HFF-Myc (cell line): ENCODE results near the gene SCD5.
A peak's percentile ranks its signal among the peaks of the same experiment; 100 is the strongest.

Experiments
- DNase-seq: peaks from one replicate; pipeline ENCODE4 v3.0.0-alpha.2; 2011; ENCODE audit warnings: low read depth; ENCODE audit errors: extremely low read depth
- H3K4me3 ChIP-seq: replicated peaks from 2 replicates; pipeline ENCODE4 v1.5.1; 2011; ENCODE audit warnings: low read depth, mild to moderate bottlenecking, control low read depth, low read length
- CTCF ChIP-seq: IDR thresholded peaks from 2 replicates; pipeline ENCODE4 v1.5.1; 2012; ENCODE audit warnings: mild to moderate bottlenecking, low read depth, low read length, control low read depth; ENCODE audit errors: missing control alignments

Gene SCD5

GRCh38 chr4:82626251-82626868 is 172.2 kb downstream of the SCD5 start:
- H3K4me3 ChIP-seq, result no peak overlapping the region
- TF ChIP-seq CTCF, result no peak
- DNase-seq, result no peak

- no peak for DNase-seq
- no peak overlapping the region for H3K4me3 ChIP-seq
- TF ChIP-seq CTCF, result no peak
Observed at GRCh38 chr4:82624819-82625218, 173.8 kb downstream of the SCD5 start.

DNA sequence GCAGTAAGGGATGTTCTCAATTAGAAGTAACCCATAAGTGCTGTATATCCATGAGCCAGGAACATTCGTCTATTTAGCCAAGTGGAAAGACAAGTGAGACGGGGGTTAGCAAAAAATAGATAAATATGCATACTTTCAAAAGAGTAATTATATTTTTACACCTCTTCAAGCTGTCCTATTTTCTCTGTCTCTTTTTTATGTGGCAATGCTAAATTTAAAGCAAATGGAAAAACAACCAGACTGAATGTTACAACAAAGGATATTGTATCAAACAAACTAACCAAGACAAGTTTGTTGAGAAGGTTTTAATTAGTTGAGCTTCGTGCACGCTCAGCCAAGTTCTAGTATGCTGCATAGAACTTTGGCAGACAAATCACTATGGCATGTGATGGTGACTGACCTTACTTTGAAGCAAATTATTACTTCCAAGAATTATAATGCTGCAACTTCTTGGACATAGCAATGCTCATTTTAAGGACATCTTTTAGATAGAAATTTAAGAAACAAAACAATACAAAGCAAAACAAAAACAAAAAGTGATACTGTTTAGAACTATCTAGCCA is 175.4 kb downstream of the SCD5 start:
- no peak for TF ChIP-seq CTCF
- H3K4me3 ChIP-seq, result no peak overlapping the region
- no peak for DNase-seq

DNA sequence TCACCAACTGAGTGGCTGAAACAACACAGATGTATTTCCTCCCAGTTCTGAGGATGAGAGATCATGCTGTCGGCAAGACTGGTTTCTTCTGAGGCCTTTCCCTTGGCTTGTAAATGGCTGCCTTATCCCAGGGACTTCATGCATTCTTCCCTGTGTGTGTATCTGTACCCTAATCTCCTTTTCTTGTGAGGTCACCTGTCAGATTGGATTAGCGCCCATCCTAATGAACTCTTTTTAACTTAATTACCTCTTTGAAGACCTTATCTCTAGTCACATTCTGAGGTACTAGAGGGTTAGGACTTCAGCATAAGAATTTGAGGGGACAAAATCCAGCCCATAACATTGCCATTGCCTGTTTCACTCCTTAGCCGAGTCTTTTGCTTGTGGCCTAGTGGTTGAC is 177.3 kb downstream of the SCD5 start:
- H3K4me3 ChIP-seq, result no peak overlapping the region
- no peak for TF ChIP-seq CTCF
- no peak for DNase-seq

DNA sequence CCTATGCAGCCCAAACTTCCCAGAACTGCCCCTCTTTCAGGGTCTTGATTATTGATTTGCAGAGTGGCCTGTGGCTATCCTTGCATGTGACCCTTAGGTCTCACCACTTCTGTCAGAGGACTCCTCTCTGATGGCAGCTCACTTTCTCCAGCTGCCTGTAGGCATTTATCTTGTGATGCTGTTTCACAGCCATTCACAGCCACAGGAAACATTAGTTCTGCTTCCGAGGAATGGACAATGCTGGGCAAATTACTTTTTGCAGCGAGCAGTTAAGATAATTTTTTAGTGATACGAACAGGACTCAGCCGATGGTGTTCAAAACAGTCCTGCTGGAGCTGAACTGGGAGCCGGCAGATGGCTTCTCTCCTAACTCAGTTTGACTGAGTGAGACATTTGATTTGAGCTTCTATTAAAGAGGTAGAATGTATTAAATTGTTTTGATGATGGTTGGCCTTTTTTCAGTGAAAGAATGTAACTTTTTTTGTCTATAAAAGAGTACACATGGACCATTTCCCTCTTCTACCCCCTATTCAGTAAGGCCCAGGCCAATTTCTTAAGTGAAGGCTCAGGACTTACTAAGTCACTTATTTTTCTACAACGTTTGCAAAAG is 178.4 kb downstream of the SCD5 start:
- H3K4me3 ChIP-seq, result no peak overlapping the region
- no peak for TF ChIP-seq CTCF
- DNase-seq, result no peak

DNA sequence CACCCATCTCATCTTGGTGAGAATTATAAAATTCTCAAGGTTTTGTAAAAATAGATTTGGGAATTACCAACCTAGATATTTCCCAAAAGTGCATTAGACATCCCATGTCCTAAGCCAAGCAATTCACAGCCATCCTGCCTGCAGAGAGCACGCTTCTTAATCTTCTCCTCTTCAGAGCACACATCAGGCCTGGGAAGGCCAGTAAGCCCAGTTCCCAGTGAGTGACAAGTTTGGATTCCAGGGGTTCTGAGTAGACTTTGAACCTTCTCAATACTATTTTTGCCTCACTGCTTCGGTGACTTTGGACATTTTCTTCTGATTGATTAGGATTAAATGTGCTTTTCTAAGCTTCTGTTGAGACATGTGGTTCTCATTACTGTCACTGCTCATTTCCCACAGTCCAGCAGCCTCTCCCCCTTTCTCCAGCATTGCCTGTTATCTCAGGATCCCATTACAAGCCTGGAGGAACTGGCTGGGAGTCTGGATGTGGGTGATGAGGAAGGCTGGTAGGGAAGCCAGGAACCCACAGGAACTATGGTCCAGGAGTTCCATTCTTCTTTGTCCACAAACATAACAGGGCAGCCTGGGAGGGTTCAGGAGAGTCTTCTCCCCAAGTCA is 180.4 kb downstream of the SCD5 start:
- TF ChIP-seq CTCF, result no peak
- H3K4me3 ChIP-seq, result no peak overlapping the region
- DNase-seq, result peak; percentile 30
